Measurements from ENCODE around the gene TRIM72.

TRIM72 gene

GRCh38 chr16:31253642-31254045, 39.7 kb downstream of the TRIM72 start:
- no peak overlapping the region for H3K27ac ChIP-seq (ENCODE audit: low read depth, low read length)
- no peak overlapping the region for H3K4me3 ChIP-seq (ENCODE audit: low read depth in 1 of 5, low read length in 5 of 5)
- H3K9me3 ChIP-seq (ENCODE audit: control insufficient read depth in 5 of 5, low read length in 5 of 5): no peaks in the 10 kb centered on the region
- peaks cover 0 to 6% (median 0%) of the 10 kb centered on the region in 5 donors for H3K27me3 ChIP-seq (ENCODE audit: control insufficient read depth in 5 of 5, insufficient read depth in 4 of 5, low read length in 5 of 5)
- H3K9ac ChIP-seq (ENCODE audit: low read length in 5 of 5): no peak overlapping the region
- no peaks in the 10 kb centered on the region for H3K36me3 ChIP-seq (ENCODE audit: control insufficient read depth in 5 of 5, insufficient read depth in 5 of 5, low read length in 5 of 5)
- H3K4me1 ChIP-seq (ENCODE audit: control insufficient read depth in 5 of 5, insufficient read depth in 5 of 5, low read length in 5 of 5): peaks cover 0 to 6% (median 0%) of the 10 kb centered on the region in 5 donors

- Histone ChIP-seq H3K27ac (ENCODE audit: low read depth, low read length) (no peak overlapping the region), H3K9ac (ENCODE audit: low read length in 5 of 5) (no peak overlapping the region), H3K4me1 (ENCODE audit: control insufficient read depth in 5 of 5, insufficient read depth in 5 of 5, low read length in 5 of 5) (peaks cover 0 to 6% (median 0%) of the 10 kb centered on the region in 5 donors), H3K36me3 (ENCODE audit: control insufficient read depth in 5 of 5, insufficient read depth in 5 of 5, low read length in 5 of 5) (no peaks in the 10 kb centered on the region), H3K27me3 (ENCODE audit: control insufficient read depth in 5 of 5, insufficient read depth in 4 of 5, low read length in 5 of 5) (peaks cover 0 to 6% (median 2%) of the 10 kb centered on the region in 5 donors), H3K4me3 (ENCODE audit: low read depth in 1 of 5, low read length in 5 of 5) (no peak overlapping the region), H3K9me3 (ENCODE audit: control insufficient read depth in 5 of 5, low read length in 5 of 5) (no peaks in the 10 kb centered on the region)
Observed at GRCh38 chr16:31256466-31256865, 42.5 kb downstream of the TRIM72 start.

GRCh38 chr16:31258366-31258765, 44.4 kb downstream of the TRIM72 start:
- no peak overlapping the region for H3K4me3 ChIP-seq (ENCODE audit: low read depth in 1 of 5, low read length in 5 of 5)
- H3K9ac ChIP-seq (ENCODE audit: low read length in 5 of 5): no peak overlapping the region
- peaks cover 0 to 4% (median 0%) of the 10 kb centered on the region in 5 donors for H3K4me1 ChIP-seq (ENCODE audit: control insufficient read depth in 5 of 5, insufficient read depth in 5 of 5, low read length in 5 of 5)
- no peaks in the 10 kb centered on the region for H3K9me3 ChIP-seq (ENCODE audit: control insufficient read depth in 5 of 5, low read length in 5 of 5)
- peaks cover 0 to 6% (median 2%) of the 10 kb centered on the region in 5 donors for H3K27me3 ChIP-seq (ENCODE audit: control insufficient read depth in 5 of 5, insufficient read depth in 4 of 5, low read length in 5 of 5)
- H3K27ac ChIP-seq (ENCODE audit: low read depth, low read length): no peak overlapping the region
- no peaks in the 10 kb centered on the region for H3K36me3 ChIP-seq (ENCODE audit: control insufficient read depth in 5 of 5, insufficient read depth in 5 of 5, low read length in 5 of 5)

- no peak overlapping the region for H3K27ac ChIP-seq (ENCODE audit: low read depth, low read length)
- H3K9ac ChIP-seq (ENCODE audit: low read length in 5 of 5): peak overlapping the region in 3 of 5 donors; percentile 13 to 56 (median 43)
- peaks cover 0 to 5% (median 0%) of the 10 kb centered on the region in 5 donors for H3K4me1 ChIP-seq (ENCODE audit: control insufficient read depth in 5 of 5, insufficient read depth in 5 of 5, low read length in 5 of 5)
- H3K27me3 ChIP-seq (ENCODE audit: control insufficient read depth in 5 of 5, insufficient read depth in 4 of 5, low read length in 5 of 5): peaks cover 0 to 6% (median 2%) of the 10 kb centered on the region in 5 donors
- no peaks in the 10 kb centered on the region for H3K36me3 ChIP-seq (ENCODE audit: control insufficient read depth in 5 of 5, insufficient read depth in 5 of 5, low read length in 5 of 5)
- H3K4me3 ChIP-seq (ENCODE audit: low read depth in 1 of 5, low read length in 5 of 5): peak overlapping the region; percentile 19 to 60 (median 50)
- no peaks in the 10 kb centered on the region for H3K9me3 ChIP-seq (ENCODE audit: control insufficient read depth in 5 of 5, low read length in 5 of 5)
Observed at GRCh38 chr16:31260136-31260931, 46.4 kb downstream of the TRIM72 start.

- no peaks in the 10 kb centered on the region for H3K9me3 ChIP-seq (ENCODE audit: control insufficient read depth in 5 of 5, low read length in 5 of 5)
- H3K27ac ChIP-seq (ENCODE audit: low read depth, low read length): no peak overlapping the region
- no peak overlapping the region for H3K9ac ChIP-seq (ENCODE audit: low read length in 5 of 5)
- H3K36me3 ChIP-seq (ENCODE audit: control insufficient read depth in 5 of 5, insufficient read depth in 5 of 5, low read length in 5 of 5): no peaks in the 10 kb centered on the region
- no peak overlapping the region for H3K4me3 ChIP-seq (ENCODE audit: low read depth in 1 of 5, low read length in 5 of 5)
- peaks cover 0 to 5% (median 0%) of the 10 kb centered on the region in 5 donors for H3K4me1 ChIP-seq (ENCODE audit: control insufficient read depth in 5 of 5, insufficient read depth in 5 of 5, low read length in 5 of 5)
- peaks cover 0 to 4% (median 2%) of the 10 kb centered on the region in 5 donors for H3K27me3 ChIP-seq (ENCODE audit: control insufficient read depth in 5 of 5, insufficient read depth in 4 of 5, low read length in 5 of 5)
Observed at GRCh38 chr16:31262084-31262483, 48.2 kb downstream of the TRIM72 start.

GRCh38 chr16:31265329-31266245, 51.7 kb downstream of the TRIM72 start:
- Histone ChIP-seq H3K4me3 (ENCODE audit: low read depth in 1 of 5, low read length in 5 of 5) (no peak overlapping the region), H3K4me1 (ENCODE audit: control insufficient read depth in 5 of 5, insufficient read depth in 5 of 5, low read length in 5 of 5) (peaks cover 0 to 5% (median 0%) of the 10 kb centered on the region in 5 donors), H3K27ac (ENCODE audit: low read depth, low read length) (no peak overlapping the region), H3K9me3 (ENCODE audit: control insufficient read depth in 5 of 5, low read length in 5 of 5) (no peaks in the 10 kb centered on the region), H3K9ac (ENCODE audit: low read length in 5 of 5) (no peak overlapping the region), H3K36me3 (ENCODE audit: control insufficient read depth in 5 of 5, insufficient read depth in 5 of 5, low read length in 5 of 5) (no peaks in the 10 kb centered on the region), H3K27me3 (ENCODE audit: control insufficient read depth in 5 of 5, insufficient read depth in 4 of 5, low read length in 5 of 5) (peaks cover 0 to 4% (median 0%) of the 10 kb centered on the region in 5 donors)

GRCh38 chr16:31267332-31268032, 53.6 kb downstream of the TRIM72 start:
- H3K4me1 ChIP-seq (ENCODE audit: control insufficient read depth in 5 of 5, insufficient read depth in 5 of 5, low read length in 5 of 5): peaks cover 0 to 3% (median 0%) of the 10 kb centered on the region in 5 donors
- H3K27me3 ChIP-seq (ENCODE audit: control insufficient read depth in 5 of 5, insufficient read depth in 4 of 5, low read length in 5 of 5): peaks cover 0 to 7% (median 0%) of the 10 kb centered on the region in 5 donors
- no peak overlapping the region for H3K9ac ChIP-seq (ENCODE audit: low read length in 5 of 5)
- no peaks in the 10 kb centered on the region for H3K9me3 ChIP-seq (ENCODE audit: control insufficient read depth in 5 of 5, low read length in 5 of 5)
- peaks cover 0 to 6% (median 0%) of the 10 kb centered on the region in 5 donors for H3K36me3 ChIP-seq (ENCODE audit: control insufficient read depth in 5 of 5, insufficient read depth in 5 of 5, low read length in 5 of 5)
- H3K4me3 ChIP-seq (ENCODE audit: low read depth in 1 of 5, low read length in 5 of 5): no peak overlapping the region
- no peak overlapping the region for H3K27ac ChIP-seq (ENCODE audit: low read depth, low read length)

GRCh38 chr16:31268033-31268365, 54.1 kb downstream of the TRIM72 start:
- Histone ChIP-seq H3K36me3 (ENCODE audit: control insufficient read depth in 5 of 5, insufficient read depth in 5 of 5, low read length in 5 of 5) (peaks cover 0 to 6% (median 0%) of the 10 kb centered on the region in 5 donors), H3K9me3 (ENCODE audit: control insufficient read depth in 5 of 5, low read length in 5 of 5) (no peaks in the 10 kb centered on the region), H3K4me1 (ENCODE audit: control insufficient read depth in 5 of 5, insufficient read depth in 5 of 5, low read length in 5 of 5) (peaks cover 0 to 3% (median 0%) of the 10 kb centered on the region in 5 donors), H3K9ac (ENCODE audit: low read length in 5 of 5) (no peak overlapping the region), H3K27ac (ENCODE audit: low read depth, low read length) (no peak overlapping the region), H3K27me3 (ENCODE audit: control insufficient read depth in 5 of 5, insufficient read depth in 4 of 5, low read length in 5 of 5) (peaks cover 0 to 7% (median 0%) of the 10 kb centered on the region in 5 donors), H3K4me3 (ENCODE audit: low read depth in 1 of 5, low read length in 5 of 5) (no peak overlapping the region)

GRCh38 chr16:31268891-31269290, 55.0 kb downstream of the TRIM72 start:
- Histone ChIP-seq H3K9ac (ENCODE audit: low read length in 5 of 5) (no peak overlapping the region), H3K27ac (ENCODE audit: low read depth, low read length) (no peak overlapping the region), H3K36me3 (ENCODE audit: control insufficient read depth in 5 of 5, insufficient read depth in 5 of 5, low read length in 5 of 5) (peaks cover 0 to 15% (median 0%) of the 10 kb centered on the region in 5 donors), H3K9me3 (ENCODE audit: control insufficient read depth in 5 of 5, low read length in 5 of 5) (peaks cover 0 to 2% (median 0%) of the 10 kb centered on the region in 5 donors), H3K27me3 (ENCODE audit: control insufficient read depth in 5 of 5, insufficient read depth in 4 of 5, low read length in 5 of 5) (peaks cover 0 to 7% (median 0%) of the 10 kb centered on the region in 5 donors), H3K4me1 (ENCODE audit: control insufficient read depth in 5 of 5, insufficient read depth in 5 of 5, low read length in 5 of 5) (peaks cover 0 to 3% (median 0%) of the 10 kb centered on the region in 5 donors), H3K4me3 (ENCODE audit: low read depth in 1 of 5, low read length in 5 of 5) (no peak overlapping the region)
